BE2C (cell line): ENCODE data around the gene ADRA2A.
A peak's percentile ranks its signal among the peaks of the same experiment; 100 is the strongest.

ENCODE experiments used
- DNase-seq: peaks from one replicate; pipeline ENCODE4 v3.0.0-alpha.2; 2020
- H3K27me3 ChIP-seq: fragments of 250-450 bp; sonication (Bioruptor Pico); 2 replicates; pipeline ENCODE4 v1.5.1; 2020; ENCODE audit warnings: mild to moderate bottlenecking
- H3K36me3 ChIP-seq: fragments of 250-450 bp; sonication (Bioruptor Pico); 2 replicates; pipeline ENCODE4 v1.5.1; 2020; ENCODE audit warnings: mild to moderate bottlenecking
- H3K4me1 ChIP-seq: fragments of 250-450 bp; sonication (Bioruptor Pico); 2 replicates; pipeline ENCODE4 v1.5.1; 2020
- H3K4me3 ChIP-seq: 2 replicates; pipeline ENCODE4 v1.5.1; 2011; ENCODE audit warnings: low read depth, low read length
- H3K9me3 ChIP-seq: fragments of 250-450 bp; sonication (Bioruptor Pico); 2 replicates; pipeline ENCODE4 v1.5.1; 2020
- TF ChIP-seq, protein P1 (sequence below): IDR thresholded peaks from 2 replicates; pipeline ENCODE4 v1.5.1; 2012; ENCODE audit warnings: mild to moderate bottlenecking, low read depth, low read length

The ADRA2A gene

DNA sequence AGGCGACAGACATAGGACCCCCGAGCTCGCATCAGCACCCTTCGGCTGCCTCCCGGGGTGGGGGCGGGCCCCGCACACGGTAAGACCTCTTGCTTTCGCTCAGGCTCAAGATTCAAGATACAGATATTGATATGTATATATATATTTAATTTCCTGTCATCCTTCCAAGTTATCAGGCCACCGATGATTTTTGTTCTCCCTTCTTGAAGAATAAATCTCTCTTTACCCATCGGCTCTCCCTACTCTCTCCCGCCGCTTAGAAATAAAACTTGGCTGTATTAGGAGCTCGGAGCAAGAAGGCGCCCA, 603 bp downstream of the ADRA2A start:
- H3K4me3 ChIP-seq, result peak overlapping the region; percentile 69
- no peaks in the 10 kb centered on the region for H3K27me3 ChIP-seq
- H3K4me1 ChIP-seq, result no peaks in the 10 kb centered on the region
- TF ChIP-seq, protein P1, sequence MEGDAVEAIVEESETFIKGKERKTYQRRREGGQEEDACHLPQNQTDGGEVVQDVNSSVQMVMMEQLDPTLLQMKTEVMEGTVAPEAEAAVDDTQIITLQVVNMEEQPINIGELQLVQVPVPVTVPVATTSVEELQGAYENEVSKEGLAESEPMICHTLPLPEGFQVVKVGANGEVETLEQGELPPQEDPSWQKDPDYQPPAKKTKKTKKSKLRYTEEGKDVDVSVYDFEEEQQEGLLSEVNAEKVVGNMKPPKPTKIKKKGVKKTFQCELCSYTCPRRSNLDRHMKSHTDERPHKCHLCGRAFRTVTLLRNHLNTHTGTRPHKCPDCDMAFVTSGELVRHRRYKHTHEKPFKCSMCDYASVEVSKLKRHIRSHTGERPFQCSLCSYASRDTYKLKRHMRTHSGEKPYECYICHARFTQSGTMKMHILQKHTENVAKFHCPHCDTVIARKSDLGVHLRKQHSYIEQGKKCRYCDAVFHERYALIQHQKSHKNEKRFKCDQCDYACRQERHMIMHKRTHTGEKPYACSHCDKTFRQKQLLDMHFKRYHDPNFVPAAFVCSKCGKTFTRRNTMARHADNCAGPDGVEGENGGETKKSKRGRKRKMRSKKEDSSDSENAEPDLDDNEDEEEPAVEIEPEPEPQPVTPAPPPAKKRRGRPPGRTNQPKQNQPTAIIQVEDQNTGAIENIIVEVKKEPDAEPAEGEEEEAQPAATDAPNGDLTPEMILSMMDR, result no peak
- no peaks in the 10 kb centered on the region for H3K9me3 ChIP-seq
- H3K36me3 ChIP-seq, result no peaks in the 10 kb centered on the region
- no peak for DNase-seq

DNA sequence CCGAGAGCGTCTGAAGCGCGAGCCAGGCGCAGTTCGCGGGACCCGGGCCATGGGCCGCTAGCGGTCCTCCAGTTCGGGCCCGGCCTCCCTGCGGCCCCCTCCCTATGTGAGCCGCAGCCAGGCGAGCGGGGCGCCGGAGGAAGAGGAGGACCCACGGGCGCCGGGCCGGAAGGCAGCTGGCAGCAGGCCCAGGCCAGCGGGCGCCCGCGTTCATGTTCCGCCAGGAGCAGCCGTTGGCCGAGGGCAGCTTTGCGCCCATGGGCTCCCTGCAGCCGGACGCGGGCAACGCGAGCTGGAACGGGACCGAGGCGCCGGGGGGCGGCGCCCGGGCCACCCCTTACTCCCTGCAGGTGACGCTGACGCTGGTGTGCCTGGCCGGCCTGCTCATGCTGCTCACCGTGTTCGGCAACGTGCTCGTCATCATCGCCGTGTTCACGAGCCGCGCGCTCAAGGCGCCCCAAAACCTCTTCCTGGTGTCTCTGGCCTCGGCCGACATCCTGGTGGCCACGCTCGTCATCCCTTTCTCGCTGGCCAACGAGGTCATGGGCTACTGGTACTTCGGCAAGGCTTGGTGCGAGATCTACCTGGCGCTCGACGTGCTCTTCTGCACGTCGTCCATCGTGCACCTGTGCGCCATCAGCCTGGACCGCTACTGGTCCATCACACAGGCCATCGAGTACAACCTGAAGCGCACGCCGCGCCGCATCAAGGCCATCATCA, 1.1 kb downstream of the ADRA2A start:
- no peaks in the 10 kb centered on the region for H3K36me3 ChIP-seq
- no peaks in the 10 kb centered on the region for H3K9me3 ChIP-seq
- peak overlapping the region; percentile 69 for H3K4me3 ChIP-seq
- TF ChIP-seq, protein P1, result no peak
- no peaks in the 10 kb centered on the region for H3K27me3 ChIP-seq
- peak; percentile 54 for DNase-seq
- no peaks in the 10 kb centered on the region for H3K4me1 ChIP-seq

DNA sequence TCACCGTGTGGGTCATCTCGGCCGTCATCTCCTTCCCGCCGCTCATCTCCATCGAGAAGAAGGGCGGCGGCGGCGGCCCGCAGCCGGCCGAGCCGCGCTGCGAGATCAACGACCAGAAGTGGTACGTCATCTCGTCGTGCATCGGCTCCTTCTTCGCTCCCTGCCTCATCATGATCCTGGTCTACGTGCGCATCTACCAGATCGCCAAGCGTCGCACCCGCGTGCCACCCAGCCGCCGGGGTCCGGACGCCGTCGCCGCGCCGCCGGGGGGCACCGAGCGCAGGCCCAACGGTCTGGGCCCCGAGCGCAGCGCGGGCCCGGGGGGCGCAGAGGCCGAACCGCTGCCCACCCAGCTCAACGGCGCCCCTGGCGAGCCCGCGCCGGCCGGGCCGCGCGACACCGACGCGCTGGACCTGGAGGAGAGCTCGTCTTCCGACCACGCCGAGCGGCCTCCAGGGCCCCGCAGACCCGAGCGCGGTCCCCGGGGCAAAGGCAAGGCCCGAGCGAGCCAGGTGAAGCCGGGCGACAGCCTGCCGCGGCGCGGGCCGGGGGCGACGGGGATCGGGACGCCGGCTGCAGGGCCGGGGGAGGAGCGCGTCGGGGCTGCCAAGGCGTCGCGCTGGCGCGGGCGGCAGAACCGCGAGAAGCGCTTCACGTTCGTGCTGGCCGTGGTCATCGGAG, 1.8 kb downstream of the ADRA2A start:
- H3K4me1 ChIP-seq, result no peaks in the 10 kb centered on the region
- no peaks in the 10 kb centered on the region for H3K27me3 ChIP-seq
- H3K4me3 ChIP-seq, result no peak overlapping the region
- H3K9me3 ChIP-seq, result no peaks in the 10 kb centered on the region
- TF ChIP-seq, protein P1, result no peak
- H3K36me3 ChIP-seq, result no peaks in the 10 kb centered on the region
- no peak for DNase-seq

DNA sequence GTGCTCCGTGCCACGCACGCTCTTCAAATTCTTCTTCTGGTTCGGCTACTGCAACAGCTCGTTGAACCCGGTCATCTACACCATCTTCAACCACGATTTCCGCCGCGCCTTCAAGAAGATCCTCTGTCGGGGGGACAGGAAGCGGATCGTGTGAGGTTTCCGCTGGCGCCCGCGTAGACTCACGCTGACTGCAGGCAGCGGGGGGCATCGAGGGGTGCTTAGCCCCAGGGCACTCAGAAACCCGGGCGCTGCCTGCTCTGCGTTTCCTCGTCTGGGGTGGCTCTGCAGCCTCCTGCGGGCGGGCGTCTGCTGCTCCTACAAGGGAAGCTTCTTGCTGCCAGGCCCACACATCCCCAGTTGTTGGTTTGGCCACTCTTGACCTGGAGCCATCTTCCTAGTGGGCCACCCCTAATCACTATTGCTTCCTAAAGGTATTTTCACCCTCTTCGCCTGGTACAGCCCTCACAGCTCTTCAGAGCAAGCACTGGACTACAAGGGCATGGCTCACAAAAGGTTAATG, 2.5 kb downstream of the ADRA2A start:
- H3K36me3 ChIP-seq, result no peaks in the 10 kb centered on the region

GRCh38 chr10:111079781-111080180, 3.0 kb downstream of the ADRA2A start:
- Histone ChIP-seq H3K27me3 (no peaks in the 10 kb centered on the region), H3K4me3 (no peak overlapping the region), H3K36me3 (no peaks in the 10 kb centered on the region), H3K9me3 (no peaks in the 10 kb centered on the region), H3K4me1 (no peaks in the 10 kb centered on the region)
- DNase-seq, result no peak
- TF ChIP-seq, protein P1, result no peak

More for the DNA sequence above, 2.5 kb downstream of the ADRA2A start:
- Histone ChIP-seq H3K27me3 (no peaks in the 10 kb centered on the region), H3K9me3 (no peaks in the 10 kb centered on the region), H3K4me3 (no peak overlapping the region), H3K4me1 (no peaks in the 10 kb centered on the region)
- TF ChIP-seq, protein P1, result no peak
- no peak for DNase-seq

- Histone ChIP-seq H3K4me1 (no peaks in the 10 kb centered on the region), H3K36me3 (no peaks in the 10 kb centered on the region), H3K9me3 (no peaks in the 10 kb centered on the region), H3K4me3 (no peak overlapping the region), H3K27me3 (no peaks in the 10 kb centered on the region)
- no peak for DNase-seq
- TF ChIP-seq, protein P1, result no peak
These were observed 3.4 kb downstream of the ADRA2A start for GRCh38 chr10:111080224-111080623.
